Sigmoid colon (tissue), 4 donors: ENCODE data around the gene CHRM4.

ENCODE experiments used
- CTCF ChIP-seq, 4 experiments: fragments of 450-650 bp in 3 of 4; fragments of 200-600 bp in 1 of 4; IDR thresholded peaks; one replicate each; pipeline ENCODE4 v1.5.1; 2016 to 2019; ENCODE audit warnings: antibody characterized with exemption in 4 of 4, mild to moderate bottlenecking in 3 of 4, moderate library complexity in 2 of 4
- POLR2A ChIP-seq, 2 donors: fragments of 450-650 bp; IDR thresholded peaks; one replicate each; pipeline ENCODE4 v1.6.1; 2016; ENCODE audit warnings: antibody characterized with exemption in 2 of 2, mild to moderate bottlenecking in 2 of 2, moderate library complexity in 2 of 2
- POLR2AphosphoS5 ChIP-seq, 4 donors: sonication (generic); formaldehyde crosslinking; IDR thresholded peaks; one replicate each; pipeline ENCODE4 v1.6.1; 2017; ENCODE audit warnings: antibody characterized with exemption in 4 of 4

DNA sequence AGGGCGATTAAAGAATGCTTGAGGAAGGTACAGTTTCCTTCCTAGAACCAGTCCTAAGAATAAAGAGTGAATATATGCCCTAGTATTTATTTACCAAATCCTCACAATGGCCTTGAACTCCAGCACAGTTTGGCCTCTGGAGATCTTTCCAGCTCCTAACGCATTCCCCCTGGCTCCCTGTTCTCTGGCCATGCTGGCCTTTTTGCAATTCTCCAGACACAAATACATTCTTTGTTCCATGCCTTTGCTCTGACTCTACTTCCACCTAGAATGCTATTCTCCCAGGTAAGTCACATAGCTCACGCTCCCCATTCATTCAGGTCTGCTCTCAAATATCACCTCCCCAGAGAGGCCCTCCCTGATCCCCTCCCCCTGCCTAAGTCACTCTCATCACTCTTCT, 48.1 kb downstream of the CHRM4 start:
- TF ChIP-seq CTCF (IDR thresholded peaks at IDR 0.05), result no peak
- no peak for TF ChIP-seq POLR2AphosphoS5 (IDR thresholded peaks at IDR 0.05)
- no peak for TF ChIP-seq POLR2A (IDR thresholded peaks at IDR 0.05)
